ENCODE results near the gene GABRB3. TPM values are rescaled to one million over a fixed set of nuclear protein-coding genes. Genes with fewer than 3 reads are reported as not detected.

GABRB3 gene
- polyA plus RNA-seq, 1 donor (not counting 4 experiments of a cell fraction or from before 2014, with no cell fraction given), result 0.81 TPM

DNA sequence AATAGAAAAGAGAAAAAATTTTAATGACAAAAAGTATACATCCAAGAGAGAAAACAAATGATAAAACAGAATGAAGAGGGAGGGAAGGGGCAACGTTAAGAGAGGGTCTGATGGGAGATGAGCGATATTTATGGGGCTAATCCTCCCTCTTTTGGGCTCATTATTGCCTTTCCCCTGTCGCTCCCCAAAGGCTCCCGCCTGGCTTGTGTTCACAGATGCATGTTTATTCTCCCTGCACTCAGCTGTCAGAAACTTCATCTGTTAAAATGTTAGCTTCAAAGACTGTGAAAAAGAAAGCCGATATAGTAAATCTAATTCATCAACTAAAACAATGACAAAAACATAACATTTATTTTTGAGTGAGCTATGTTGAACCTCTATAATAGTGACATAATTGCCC, 74.3 kb downstream of the GABRB3 start:
- H3K4me3 ChIP-seq (ENCODE audit: control insufficient read depth in 2 of 3, extremely low read depth in 1 of 3, insufficient read depth in 2 of 3, low read depth in 1 of 3, low read length in 3 of 3), result no peak overlapping the region
- no peaks in the 10 kb centered on the region for H3K36me3 ChIP-seq (ENCODE audit: control insufficient read depth in 2 of 2, extremely low read depth in 1 of 2, insufficient read depth in 2 of 2, low read length in 2 of 2)
- no peak for FAIRE-seq
- dilution Hi-C loops (cut with MboI; ENCODE audit: extremely low pct_ligation_motif_present, low sequenced_read_pairs), result no loop called here
- no peak overlapping the region for H3K4me2 ChIP-seq (ENCODE audit: control insufficient read depth, extremely low read depth, insufficient read depth, low read depth, low read length)
- H4K20me1 ChIP-seq (ENCODE audit: control insufficient read depth, extremely low read depth, insufficient read depth, low read length), result no peaks in the 10 kb centered on the region
- no peaks in the 10 kb centered on the region for H3K4me1 ChIP-seq (ENCODE audit: control insufficient read depth, extremely low read depth, insufficient read depth, low read length)
- no peaks in the 10 kb centered on the region for H3K9me3 ChIP-seq (ENCODE audit: control insufficient read depth, low read depth, low read length)
- H3K27ac ChIP-seq (ENCODE audit: control insufficient read depth, insufficient read depth, low read length), result no peak overlapping the region
- no peak for DNase-seq (ENCODE audit: low read depth, low spot score)
- no peaks in the 10 kb centered on the region for H3K79me2 ChIP-seq (ENCODE audit: control insufficient read depth, insufficient read depth, low read length)
- no peaks in the 10 kb centered on the region for H3K9me1 ChIP-seq (ENCODE audit: control insufficient read depth, extremely low read depth, insufficient read depth, low read length)
- no peak for TF ChIP-seq EZH2 (IDR thresholded peaks at IDR 0.05; ENCODE audit: low read length)
- TF ChIP-seq, protein P1, sequence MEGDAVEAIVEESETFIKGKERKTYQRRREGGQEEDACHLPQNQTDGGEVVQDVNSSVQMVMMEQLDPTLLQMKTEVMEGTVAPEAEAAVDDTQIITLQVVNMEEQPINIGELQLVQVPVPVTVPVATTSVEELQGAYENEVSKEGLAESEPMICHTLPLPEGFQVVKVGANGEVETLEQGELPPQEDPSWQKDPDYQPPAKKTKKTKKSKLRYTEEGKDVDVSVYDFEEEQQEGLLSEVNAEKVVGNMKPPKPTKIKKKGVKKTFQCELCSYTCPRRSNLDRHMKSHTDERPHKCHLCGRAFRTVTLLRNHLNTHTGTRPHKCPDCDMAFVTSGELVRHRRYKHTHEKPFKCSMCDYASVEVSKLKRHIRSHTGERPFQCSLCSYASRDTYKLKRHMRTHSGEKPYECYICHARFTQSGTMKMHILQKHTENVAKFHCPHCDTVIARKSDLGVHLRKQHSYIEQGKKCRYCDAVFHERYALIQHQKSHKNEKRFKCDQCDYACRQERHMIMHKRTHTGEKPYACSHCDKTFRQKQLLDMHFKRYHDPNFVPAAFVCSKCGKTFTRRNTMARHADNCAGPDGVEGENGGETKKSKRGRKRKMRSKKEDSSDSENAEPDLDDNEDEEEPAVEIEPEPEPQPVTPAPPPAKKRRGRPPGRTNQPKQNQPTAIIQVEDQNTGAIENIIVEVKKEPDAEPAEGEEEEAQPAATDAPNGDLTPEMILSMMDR (optimal IDR thresholded peaks at IDR 0.05 in 1 of 3, IDR thresholded peaks at IDR 0.05 in 1 of 3, conservative IDR thresholded peaks at IDR 0.05 in 1 of 3; ENCODE audit: extremely low read depth in 1 of 3, insufficient read depth in 2 of 3, low read length in 3 of 3), result no peak
- H3K9ac ChIP-seq (ENCODE audit: control insufficient read depth, extremely low read depth, insufficient read depth, low read length), result no peak overlapping the region
- no peak overlapping the region for H2AFZ ChIP-seq (ENCODE audit: control insufficient read depth, low read length)
- H3K27me3 ChIP-seq (ENCODE audit: control insufficient read depth, extremely low read depth, insufficient read depth, low read length), result no peaks in the 10 kb centered on the region

DNA sequence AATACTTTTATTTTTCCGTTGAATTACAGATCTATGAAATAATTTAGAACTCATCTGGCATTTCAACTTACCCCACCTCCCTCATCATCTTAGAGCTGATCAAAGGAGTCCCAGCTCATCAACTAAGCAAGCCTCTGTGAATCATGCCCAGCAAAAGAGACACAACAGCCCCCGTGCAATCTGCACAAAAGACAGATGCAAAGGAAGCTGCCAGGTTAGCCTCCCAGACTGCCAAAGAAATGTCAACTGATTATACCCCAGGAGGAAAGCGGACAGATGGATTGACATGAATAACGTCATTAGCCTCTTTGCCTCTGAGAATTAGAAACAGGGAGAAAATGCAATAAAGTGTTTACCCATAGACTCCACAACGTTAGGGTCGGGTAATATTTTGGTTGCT, 75.0 kb downstream of the GABRB3 start:
- no peaks in the 10 kb centered on the region for H3K36me3 ChIP-seq (ENCODE audit: control insufficient read depth in 2 of 2, extremely low read depth in 1 of 2, insufficient read depth in 2 of 2, low read length in 2 of 2)
- no peak overlapping the region for H3K4me3 ChIP-seq (ENCODE audit: control insufficient read depth in 2 of 3, extremely low read depth in 1 of 3, insufficient read depth in 2 of 3, low read depth in 1 of 3, low read length in 3 of 3)
- no peaks in the 10 kb centered on the region for H3K79me2 ChIP-seq (ENCODE audit: control insufficient read depth, insufficient read depth, low read length)
- no peak overlapping the region for H3K4me2 ChIP-seq (ENCODE audit: control insufficient read depth, extremely low read depth, insufficient read depth, low read depth, low read length)
- FAIRE-seq (no peak), DNase-seq (ENCODE audit: low read depth, low spot score) (no peak)
- no peak overlapping the region for H3K9ac ChIP-seq (ENCODE audit: control insufficient read depth, extremely low read depth, insufficient read depth, low read length)
- H3K9me1 ChIP-seq (ENCODE audit: control insufficient read depth, extremely low read depth, insufficient read depth, low read length), result no peaks in the 10 kb centered on the region
- dilution Hi-C loops (cut with MboI; ENCODE audit: extremely low pct_ligation_motif_present, low sequenced_read_pairs), result no loop called here
- H4K20me1 ChIP-seq (ENCODE audit: control insufficient read depth, extremely low read depth, insufficient read depth, low read length), result no peaks in the 10 kb centered on the region
- no peaks in the 10 kb centered on the region for H3K27me3 ChIP-seq (ENCODE audit: control insufficient read depth, extremely low read depth, insufficient read depth, low read length)
- TF ChIP-seq, protein P1 (optimal IDR thresholded peaks at IDR 0.05 in 1 of 3, IDR thresholded peaks at IDR 0.05 in 1 of 3, conservative IDR thresholded peaks at IDR 0.05 in 1 of 3; ENCODE audit: extremely low read depth in 1 of 3, insufficient read depth in 2 of 3, low read length in 3 of 3), result no peak
- TF ChIP-seq EZH2 (IDR thresholded peaks at IDR 0.05; ENCODE audit: low read length), result no peak
- H3K4me1 ChIP-seq (ENCODE audit: control insufficient read depth, extremely low read depth, insufficient read depth, low read length), result no peaks in the 10 kb centered on the region
- H3K27ac ChIP-seq (ENCODE audit: control insufficient read depth, insufficient read depth, low read length), result no peak overlapping the region
- H2AFZ ChIP-seq (ENCODE audit: control insufficient read depth, low read length), result no peak overlapping the region
- no peaks in the 10 kb centered on the region for H3K9me3 ChIP-seq (ENCODE audit: control insufficient read depth, low read depth, low read length)
